IgD-negative memory B cell (primary cell): Measurements from ENCODE around the gene E2F3. TPM values are rescaled to one million over a fixed set of nuclear protein-coding genes. Genes with fewer than 3 reads are reported as not detected.
"Not testable (repeated sequence)": the region's sequence is repeated elsewhere in the genome, so short reads cannot be mapped to it uniquely, and the experiment has no call there.

Experiments used
- H3K27ac Mint-ChIP-seq, 3 donors: one replicate each; pipeline ENCODE4 v1.8.0; 2020 to 2022; ENCODE audit warnings: mild to moderate bottlenecking in 3 of 3, mixed read lengths in 3 of 3, moderate library complexity in 1 of 3
- H3K27me3 Mint-ChIP-seq: one replicate; pipeline ENCODE4 v1.8.0; 2021; ENCODE audit warnings: mixed read lengths
- H3K36me3 Mint-ChIP-seq: one replicate; pipeline ENCODE4 v1.8.0; 2020; ENCODE audit warnings: mild to moderate bottlenecking, mixed read lengths
- H3K4me1 Mint-ChIP-seq, 3 donors: one replicate each; pipeline ENCODE4 v1.8.0; 2020 to 2022; ENCODE audit warnings: mixed read lengths in 3 of 3, mild to moderate bottlenecking in 1 of 3
- H3K4me3 Mint-ChIP-seq, 4 donors: one replicate each; pipeline ENCODE4 v1.8.0; 2020 to 2022; ENCODE audit warnings: mild to moderate bottlenecking in 4 of 4, mixed read lengths in 4 of 4, moderate library complexity in 3 of 4
- H3K9me3 Mint-ChIP-seq, 3 donors: one replicate each; pipeline ENCODE4 v1.8.0; 2020 to 2021; ENCODE audit warnings: mixed read lengths in 3 of 3, mild to moderate bottlenecking in 1 of 3
- polyA plus RNA-seq: library from polyadenylated mRNA; unstranded; fragments of 300-500 nt; fragmentation: Illumina TruSeq; gene quantifications from one replicate; pipeline ENCODE4 v1.2.3, GENCODE V29; 2021

Gene E2F3
- polyA plus RNA-seq, 1 donor from 2014 or later = 3.0 TPM

GRCh38 chr6:20483887-20484497 is 82.3 kb downstream of the E2F3 start:
- no peak overlapping the region for H3K4me3 Mint-ChIP-seq
- peaks cover 12% of the 10 kb centered on the region for H3K36me3 Mint-ChIP-seq

GRCh38 chr6:20486641-20487040 is 85.0 kb downstream of the E2F3 start:
- Mint-ChIP-seq H3K4me3 (no peak overlapping the region), H3K36me3 (peaks cover 10% of the 10 kb centered on the region), H3K9me3 (no peaks in the 10 kb centered on the region), H3K4me1 (no peaks in the 10 kb centered on the region), H3K27me3 (no peaks in the 10 kb centered on the region), H3K27ac (peak overlapping the region in 1 of 3 donors; percentile 4)

More at GRCh38 chr6:20483887-20484497, 82.3 kb downstream of the E2F3 start:
- H3K27me3 Mint-ChIP-seq = no peaks in the 10 kb centered on the region
- no peaks in the 10 kb centered on the region for H3K4me1 Mint-ChIP-seq
- H3K27ac Mint-ChIP-seq = no peak overlapping the region
- no peaks in the 10 kb centered on the region for H3K9me3 Mint-ChIP-seq

GRCh38 chr6:20487669-20488375 is 86.1 kb downstream of the E2F3 start:
- H3K27me3 Mint-ChIP-seq = no peaks in the 10 kb centered on the region
- H3K9me3 Mint-ChIP-seq = no peaks in the 10 kb centered on the region
- H3K36me3 Mint-ChIP-seq = peaks cover 9% of the 10 kb centered on the region
- no peak overlapping the region for H3K4me3 Mint-ChIP-seq
- no peak overlapping the region for H3K27ac Mint-ChIP-seq
- no peaks in the 10 kb centered on the region for H3K4me1 Mint-ChIP-seq

- Mint-ChIP-seq H3K9me3 (no peaks in the 10 kb centered on the region), H3K27me3 (no peaks in the 10 kb centered on the region), H3K27ac (no peak overlapping the region), H3K4me3 (peak overlapping the region in 1 of 4 donors; percentile 52), H3K36me3 (peaks cover 8% of the 10 kb centered on the region), H3K4me1 (no peaks in the 10 kb centered on the region)
Observed at GRCh38 chr6:20490591-20490990, 88.9 kb downstream of the E2F3 start.

GRCh38 chr6:20492099-20492498 is 90.4 kb downstream of the E2F3 start:
- Mint-ChIP-seq H3K27ac (no peak overlapping the region), H3K36me3 (peaks cover 2% of the 10 kb centered on the region), H3K4me1 (no peaks in the 10 kb centered on the region), H3K9me3 (no peaks in the 10 kb centered on the region), H3K27me3 (no peaks in the 10 kb centered on the region), H3K4me3 (no peak overlapping the region)

- H3K27me3 Mint-ChIP-seq = no peaks in the 10 kb centered on the region
- no peak overlapping the region for H3K27ac Mint-ChIP-seq
- peaks cover 0 to 1% (median 0%) of the 10 kb centered on the region in 3 donors for H3K9me3 Mint-ChIP-seq
- H3K4me1 Mint-ChIP-seq = peaks cover 0 to 1% (median 0%) of the 10 kb centered on the region in 3 donors
- H3K4me3 Mint-ChIP-seq = no peak overlapping the region
- H3K36me3 Mint-ChIP-seq = no peaks in the 10 kb centered on the region
Observed at GRCh38 chr6:20497216-20498040, 95.7 kb downstream of the E2F3 start.

- Mint-ChIP-seq H3K4me3 (no peak overlapping the region), H3K27me3 (no peaks in the 10 kb centered on the region), H3K4me1 (peaks cover 0 to 1% (median 0%) of the 10 kb centered on the region in 3 donors), H3K27ac (no peak overlapping the region), H3K9me3 (peaks cover 0 to 1% (median 0%) of the 10 kb centered on the region in 3 donors), H3K36me3 (no peaks in the 10 kb centered on the region)
Observed at GRCh38 chr6:20498041-20498385, 96.3 kb downstream of the E2F3 start.

GRCh38 chr6:20509212-20509611 is 107.5 kb downstream of the E2F3 start:
- H3K4me3 Mint-ChIP-seq = no peak overlapping the region
- H3K9me3 Mint-ChIP-seq = no peaks in the 10 kb centered on the region
- no peaks in the 10 kb centered on the region for H3K4me1 Mint-ChIP-seq
- peaks cover 8% of the 10 kb centered on the region for H3K27me3 Mint-ChIP-seq
- H3K27ac Mint-ChIP-seq = peak overlapping the region in 1 of 3 donors; percentile 17
- H3K36me3 Mint-ChIP-seq = no peaks in the 10 kb centered on the region

GRCh38 chr6:20511852-20512251 is 110.2 kb downstream of the E2F3 start:
- Mint-ChIP-seq H3K27ac (no peak overlapping the region), H3K9me3 (no peaks in the 10 kb centered on the region), H3K27me3 (peaks cover 6% of the 10 kb centered on the region), H3K4me3 (no peak overlapping the region), H3K36me3 (no peaks in the 10 kb centered on the region), H3K4me1 (no peaks in the 10 kb centered on the region)

GRCh38 chr6:20525208-20525607 is 123.5 kb downstream of the E2F3 start:
- H3K4me3 Mint-ChIP-seq, H3K27me3 Mint-ChIP-seq, H3K36me3 Mint-ChIP-seq, H3K4me1 Mint-ChIP-seq, H3K27ac Mint-ChIP-seq, H3K9me3 Mint-ChIP-seq: not testable (repeated sequence)

- not testable (repeated sequence) for H3K9me3 Mint-ChIP-seq, H3K4me1 Mint-ChIP-seq, H3K27me3 Mint-ChIP-seq, H3K36me3 Mint-ChIP-seq
- H3K27ac Mint-ChIP-seq = peak overlapping the region in 1 of 3 donors; percentile 19
- peak overlapping the region in 1 of 4 donors; percentile 33 for H3K4me3 Mint-ChIP-seq
Observed at GRCh38 chr6:20529086-20529448, 127.4 kb downstream of the E2F3 start.

GRCh38 chr6:20532881-20533280 is 131.2 kb downstream of the E2F3 start:
- no peaks in the 10 kb centered on the region for H3K36me3 Mint-ChIP-seq
- no peaks in the 10 kb centered on the region for H3K9me3 Mint-ChIP-seq
- H3K27me3 Mint-ChIP-seq = peaks cover 2% of the 10 kb centered on the region
- H3K4me1 Mint-ChIP-seq = peaks cover 15 to 33% (median 22%) of the 10 kb centered on the region in 3 donors
- H3K4me3 Mint-ChIP-seq = peak overlapping the region in 1 of 4 donors; percentile 71
- peak overlapping the region in 2 of 3 donors; percentile 62 to 64 for H3K27ac Mint-ChIP-seq

- Mint-ChIP-seq H3K9me3 (no peaks in the 10 kb centered on the region), H3K27ac (peak overlapping the region; percentile 93 to 98 (median 96)), H3K36me3 (peaks cover under 1% of the 10 kb centered on the region), H3K4me1 (peaks cover 13 to 38% (median 20%) of the 10 kb centered on the region in 3 donors), H3K27me3 (peaks cover 2% of the 10 kb centered on the region), H3K4me3 (peak overlapping the region; percentile 97 to 99 (median 98))
Observed at GRCh38 chr6:20533746-20534294, 132.1 kb downstream of the E2F3 start.

GRCh38 chr6:20534295-20535262 is 132.9 kb downstream of the E2F3 start, which contains the start of gene CDKAL1:
TSS of gene CDKAL1 (plus strand) at chr6:20534457. CDS start at chr6:20546351, 11,894 bp downstream.
- peaks cover 14 to 38% (median 23%) of the 10 kb centered on the region in 3 donors for H3K4me1 Mint-ChIP-seq
- no peaks in the 10 kb centered on the region for H3K9me3 Mint-ChIP-seq
- peaks cover 2% of the 10 kb centered on the region for H3K27me3 Mint-ChIP-seq
- peaks cover 2% of the 10 kb centered on the region for H3K36me3 Mint-ChIP-seq
- peak within 1 kb of the TSS; percentile 93 to 98 (median 96) for H3K27ac Mint-ChIP-seq
- peak within 1 kb of the TSS; percentile 97 to 99 (median 98) for H3K4me3 Mint-ChIP-seq
